Central memory CD8-positive, alpha-beta T cell (primary cell): ENCODE data around the gene LENEP.

Experiments
- ATAC-seq: fragments of 150-1000 bp; cut with Tn5 transposase; replicated peaks from 2 replicates; pipeline ENCODE4 v1.10.0; 2022; ENCODE audit warnings: mild to moderate bottlenecking, moderate FRiP score, moderate number of reproducible peaks; ENCODE audit not compliant: poor library complexity, severe bottlenecking; ENCODE audit errors: extremely low read depth
- DNase-seq, 2 donors: peaks; one replicate each; pipeline ENCODE4 v3.0.0; 2021; ENCODE audit warnings: low spot score in 2 of 2
- H3K27ac Mint-ChIP-seq: one replicate; pipeline ENCODE4 v1.8.0; 2022; ENCODE audit warnings: low read depth, mild to moderate bottlenecking, moderate library complexity, mixed read lengths
- H3K27me3 Mint-ChIP-seq: one replicate; pipeline ENCODE4 v1.8.0; 2022; ENCODE audit warnings: mixed read lengths
- H3K36me3 Mint-ChIP-seq: one replicate; pipeline ENCODE4 v1.8.0; 2022; ENCODE audit warnings: mild to moderate bottlenecking, moderate library complexity, mixed read lengths; ENCODE audit not compliant: insufficient read depth
- H3K4me1 Mint-ChIP-seq: one replicate; pipeline ENCODE4 v1.8.0; 2022; ENCODE audit warnings: mixed read lengths
- H3K4me3 Mint-ChIP-seq: one replicate; pipeline ENCODE4 v1.8.0; 2022; ENCODE audit warnings: mild to moderate bottlenecking, moderate library complexity, mixed read lengths
- H3K9me3 Mint-ChIP-seq: one replicate; pipeline ENCODE4 v1.8.0; 2022; ENCODE audit warnings: mixed read lengths

LENEP gene

DNA sequence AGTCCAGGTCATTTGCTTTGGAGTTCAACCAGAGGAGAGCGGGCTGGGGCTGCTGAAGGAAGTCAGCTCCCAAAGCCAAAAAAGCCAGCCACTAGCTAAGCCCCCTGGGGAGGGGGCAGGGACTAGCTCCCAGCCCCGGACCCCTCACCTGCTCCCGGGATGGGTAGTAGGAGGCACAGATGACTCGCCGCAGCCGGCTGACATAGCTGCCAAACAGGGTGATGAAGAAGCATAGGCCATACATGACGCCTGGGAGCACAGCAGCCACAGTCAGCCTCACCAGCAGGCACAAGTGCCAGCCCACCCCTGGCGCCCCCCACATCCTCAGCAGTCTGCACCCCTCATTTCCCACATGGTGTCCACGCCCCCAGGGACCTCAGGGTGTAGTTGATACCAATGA lies 32.8 kb downstream of the LENEP start:
- Mint-ChIP-seq H3K9me3 (no peaks in the 10 kb centered on the region), H3K4me3 (no peak overlapping the region), H3K4me1 (no peaks in the 10 kb centered on the region), H3K36me3 (peaks cover 1% of the 10 kb centered on the region), H3K27ac (no peak overlapping the region), H3K27me3 (peaks cover 13% of the 10 kb centered on the region)
- ATAC-seq (no peak), DNase-seq (no peak)

GRCh38 chr1:155026588-155026987 lies 33.2 kb downstream of the LENEP start:
- H3K27me3 Mint-ChIP-seq: peaks cover 13% of the 10 kb centered on the region
- H3K4me1 Mint-ChIP-seq: no peaks in the 10 kb centered on the region
- no peak overlapping the region for H3K27ac Mint-ChIP-seq
- ATAC-seq (no peak), DNase-seq (no peak)
- H3K9me3 Mint-ChIP-seq: no peaks in the 10 kb centered on the region
- H3K36me3 Mint-ChIP-seq: peaks cover 1% of the 10 kb centered on the region
- no peak overlapping the region for H3K4me3 Mint-ChIP-seq

GRCh38 chr1:155029513-155030242 lies 36.3 kb downstream of the LENEP start:
- DNase-seq (no peak), ATAC-seq (no peak)
- Mint-ChIP-seq H3K27ac (no peak overlapping the region), H3K4me3 (no peak overlapping the region), H3K36me3 (peaks cover 1% of the 10 kb centered on the region), H3K4me1 (no peaks in the 10 kb centered on the region), H3K27me3 (peaks cover 22% of the 10 kb centered on the region), H3K9me3 (no peaks in the 10 kb centered on the region)

GRCh38 chr1:155030243-155030795 lies 36.9 kb downstream of the LENEP start:
- peaks cover 22% of the 10 kb centered on the region for H3K27me3 Mint-ChIP-seq
- no peak overlapping the region for H3K27ac Mint-ChIP-seq
- H3K9me3 Mint-ChIP-seq: no peaks in the 10 kb centered on the region
- H3K4me1 Mint-ChIP-seq: no peaks in the 10 kb centered on the region
- no peak for ATAC-seq
- H3K36me3 Mint-ChIP-seq: peaks cover 1% of the 10 kb centered on the region
- no peak overlapping the region for H3K4me3 Mint-ChIP-seq
- DNase-seq: no peak

GRCh38 chr1:155030899-155031298 lies 37.5 kb downstream of the LENEP start:
- ATAC-seq: no peak
- Mint-ChIP-seq H3K27ac (no peak overlapping the region), H3K27me3 (peaks cover 22% of the 10 kb centered on the region), H3K4me3 (no peak overlapping the region), H3K9me3 (no peaks in the 10 kb centered on the region), H3K36me3 (peaks cover 1% of the 10 kb centered on the region), H3K4me1 (no peaks in the 10 kb centered on the region)
- no peak for DNase-seq

DNA sequence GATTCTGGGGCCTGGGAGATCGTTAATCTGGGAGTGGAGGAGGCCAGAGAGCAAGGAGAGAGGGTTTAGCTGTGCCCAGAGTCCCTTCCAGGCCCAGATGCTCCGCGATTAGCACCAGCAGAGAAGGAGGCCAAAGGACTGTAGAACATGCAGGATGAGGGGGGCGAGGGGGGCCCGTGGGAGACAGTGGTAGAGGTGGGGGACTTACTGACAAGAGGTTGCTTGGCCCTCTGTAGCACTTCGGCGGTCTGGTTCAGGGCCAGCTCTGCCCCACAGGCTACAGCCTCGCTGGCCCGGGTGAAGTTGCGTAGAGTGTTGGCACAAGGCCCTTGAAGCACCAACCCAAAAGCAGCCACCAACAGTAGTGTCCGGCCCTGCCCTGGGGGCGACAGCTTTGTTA lies 39.5 kb downstream of the LENEP start:
- Mint-ChIP-seq H3K27ac (no peak overlapping the region), H3K4me1 (no peaks in the 10 kb centered on the region), H3K27me3 (peaks cover 27% of the 10 kb centered on the region), H3K36me3 (peaks cover 1% of the 10 kb centered on the region), H3K4me3 (no peak overlapping the region), H3K9me3 (no peaks in the 10 kb centered on the region)
- DNase-seq (no peak), ATAC-seq (no peak)

GRCh38 chr1:155033524-155033923 lies 40.1 kb downstream of the LENEP start, which contains the start of the genes DCST1 and DCST2:
DCST1 (plus strand) TSS chr1:155033824; CDS start chr1:155034037, 213 bp downstream.
DCST2 (minus strand) TSS chr1:155033781; CDS start chr1:155033701, 80 bp downstream.
- Mint-ChIP-seq H3K4me1 (no peaks in the 10 kb centered on the region), H3K27ac (no peak within 1 kb of the TSS), H3K9me3 (no peaks in the 10 kb centered on the region), H3K36me3 (peaks cover 1% of the 10 kb centered on the region), H3K27me3 (peaks cover 32% of the 10 kb centered on the region), H3K4me3 (no peak within 1 kb of the TSS)
- no peak for DNase-seq
- ATAC-seq: no peak

DNA sequence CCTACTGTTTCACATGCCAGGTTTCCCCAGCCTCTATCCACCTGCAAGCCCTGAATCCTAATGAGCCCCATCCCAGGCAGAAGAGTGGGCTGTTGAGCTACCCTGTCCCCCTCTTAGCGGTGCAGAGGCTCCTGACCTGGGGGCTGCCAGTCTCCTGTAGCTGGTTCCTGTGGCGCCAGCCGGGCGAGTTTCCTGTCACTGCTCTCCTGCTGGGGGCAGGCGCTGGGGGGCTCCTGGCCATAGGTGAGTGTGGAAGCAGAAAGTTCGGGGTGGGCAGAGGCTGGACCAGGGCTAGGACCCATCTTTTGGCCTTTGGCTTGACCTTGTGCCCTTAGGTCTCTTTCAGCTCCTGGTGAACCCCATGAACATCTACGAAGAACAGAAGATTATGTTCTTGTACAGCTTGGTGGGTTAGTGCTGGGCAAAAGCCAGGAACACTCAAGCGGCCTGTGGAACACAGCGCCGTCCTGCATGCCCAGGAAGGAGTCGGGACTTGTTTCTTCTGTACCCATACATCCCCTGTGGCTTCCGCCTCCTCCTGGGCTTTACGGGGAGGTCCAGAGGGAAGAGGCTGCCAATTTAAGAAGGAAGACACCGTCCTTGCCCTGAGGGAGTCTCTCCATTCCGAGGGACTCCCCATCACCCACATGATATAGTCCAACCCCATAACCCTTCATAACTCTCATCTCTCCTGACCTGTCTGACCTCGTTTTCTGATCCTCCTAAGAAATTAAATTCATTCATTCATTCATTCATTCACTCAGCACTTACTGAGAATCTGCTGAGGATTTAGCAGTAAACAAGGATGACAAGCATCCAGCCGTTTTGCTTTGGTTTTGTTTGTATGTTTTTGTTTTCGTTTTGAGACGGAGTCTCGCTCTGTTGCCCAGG lies 41.2 kb downstream of the LENEP start:
- Mint-ChIP-seq H3K4me3 (no peak overlapping the region), H3K4me1 (no peaks in the 10 kb centered on the region), H3K27ac (no peak overlapping the region), H3K36me3 (peaks cover 1% of the 10 kb centered on the region), H3K27me3 (peaks cover 32% of the 10 kb centered on the region), H3K9me3 (no peaks in the 10 kb centered on the region)
- ATAC-seq: no peak
- no peak for DNase-seq

DNA sequence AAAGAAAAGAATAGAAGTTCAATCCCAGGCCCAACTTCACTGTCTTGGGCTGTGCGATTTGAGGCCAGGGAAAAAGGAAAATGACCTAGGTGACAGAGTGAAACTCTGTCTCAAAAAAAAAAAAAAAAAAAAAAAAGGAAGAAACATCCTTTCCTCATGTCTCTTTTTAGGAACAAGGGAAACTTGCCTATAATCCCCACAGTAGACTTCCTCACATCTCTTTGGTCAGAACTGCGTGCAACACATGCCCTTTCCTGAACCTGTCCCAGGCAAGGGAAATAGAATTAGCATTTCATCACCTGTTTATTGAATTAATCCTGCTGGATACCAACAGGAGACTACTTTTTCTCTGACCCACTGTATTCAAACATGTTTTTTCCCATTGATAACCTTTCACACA lies 42.5 kb downstream of the LENEP start:
- no peaks in the 10 kb centered on the region for H3K4me1 Mint-ChIP-seq
- no peaks in the 10 kb centered on the region for H3K9me3 Mint-ChIP-seq
- peaks cover 31% of the 10 kb centered on the region for H3K27me3 Mint-ChIP-seq
- ATAC-seq (no peak), DNase-seq (no peak)
- H3K36me3 Mint-ChIP-seq: no peaks in the 10 kb centered on the region
- no peak overlapping the region for H3K4me3 Mint-ChIP-seq
- no peak overlapping the region for H3K27ac Mint-ChIP-seq

DNA sequence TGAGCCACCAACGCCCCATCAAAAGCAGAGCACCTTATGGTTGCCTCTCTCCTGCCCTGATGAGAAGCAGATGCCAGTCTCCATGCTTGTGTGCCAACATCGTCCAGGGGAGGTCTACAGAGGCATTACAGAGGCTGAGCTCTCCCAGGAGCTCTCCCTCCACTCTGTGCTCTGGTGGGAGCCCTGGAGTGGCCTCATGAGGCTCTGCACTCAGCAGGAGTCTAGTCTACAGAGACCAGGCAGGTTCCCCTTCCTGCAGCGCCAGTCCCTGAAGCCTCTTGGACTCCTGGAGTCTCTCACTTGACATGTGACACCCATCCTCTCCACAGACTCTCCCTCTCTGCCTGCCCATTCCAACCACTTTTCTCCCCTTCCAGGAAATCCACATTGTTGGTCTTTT lies 43.7 kb downstream of the LENEP start:
- no peaks in the 10 kb centered on the region for H3K36me3 Mint-ChIP-seq
- no peak for ATAC-seq

DNA sequence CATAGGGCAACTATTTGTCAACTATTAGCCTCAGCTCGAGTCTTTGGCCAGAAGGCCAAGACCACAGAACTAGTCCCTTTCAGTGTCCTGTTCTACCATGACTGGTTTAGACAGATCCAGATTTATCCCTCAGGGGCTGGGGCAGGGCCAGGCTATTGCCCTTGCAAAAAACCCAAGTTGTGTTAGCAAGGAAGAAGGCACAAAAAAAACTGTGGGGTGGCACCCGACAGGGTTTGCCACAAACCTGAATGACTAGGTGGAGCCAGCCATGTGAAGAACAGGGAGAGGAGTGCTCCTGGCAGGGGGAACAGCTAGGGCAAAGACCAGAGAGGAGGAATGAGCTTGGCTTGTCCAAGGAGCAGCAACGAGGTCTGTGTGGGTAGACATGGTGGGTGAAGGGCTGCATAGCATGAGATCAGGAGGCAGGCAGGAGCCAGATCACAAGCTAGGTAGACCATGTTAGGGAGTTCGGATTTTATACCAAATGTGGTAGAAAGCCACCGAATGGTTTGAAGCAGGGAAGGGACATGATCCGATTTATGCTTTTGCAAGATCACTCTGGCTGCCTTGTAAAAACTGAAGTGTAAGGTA lies 44.6 kb downstream of the LENEP start:
- Mint-ChIP-seq H3K27me3 (peaks cover 24% of the 10 kb centered on the region), H3K36me3 (no peaks in the 10 kb centered on the region), H3K9me3 (no peaks in the 10 kb centered on the region), H3K4me1 (no peaks in the 10 kb centered on the region), H3K27ac (no peak overlapping the region), H3K4me3 (no peak overlapping the region)
- DNase-seq (no peak), ATAC-seq (no peak)

More for the DNA sequence above, 43.7 kb downstream of the LENEP start:
- H3K4me3 Mint-ChIP-seq: no peak overlapping the region
- H3K27me3 Mint-ChIP-seq: peaks cover 31% of the 10 kb centered on the region
- no peaks in the 10 kb centered on the region for H3K9me3 Mint-ChIP-seq
- no peak for DNase-seq
- no peaks in the 10 kb centered on the region for H3K4me1 Mint-ChIP-seq
- no peak overlapping the region for H3K27ac Mint-ChIP-seq

DNA sequence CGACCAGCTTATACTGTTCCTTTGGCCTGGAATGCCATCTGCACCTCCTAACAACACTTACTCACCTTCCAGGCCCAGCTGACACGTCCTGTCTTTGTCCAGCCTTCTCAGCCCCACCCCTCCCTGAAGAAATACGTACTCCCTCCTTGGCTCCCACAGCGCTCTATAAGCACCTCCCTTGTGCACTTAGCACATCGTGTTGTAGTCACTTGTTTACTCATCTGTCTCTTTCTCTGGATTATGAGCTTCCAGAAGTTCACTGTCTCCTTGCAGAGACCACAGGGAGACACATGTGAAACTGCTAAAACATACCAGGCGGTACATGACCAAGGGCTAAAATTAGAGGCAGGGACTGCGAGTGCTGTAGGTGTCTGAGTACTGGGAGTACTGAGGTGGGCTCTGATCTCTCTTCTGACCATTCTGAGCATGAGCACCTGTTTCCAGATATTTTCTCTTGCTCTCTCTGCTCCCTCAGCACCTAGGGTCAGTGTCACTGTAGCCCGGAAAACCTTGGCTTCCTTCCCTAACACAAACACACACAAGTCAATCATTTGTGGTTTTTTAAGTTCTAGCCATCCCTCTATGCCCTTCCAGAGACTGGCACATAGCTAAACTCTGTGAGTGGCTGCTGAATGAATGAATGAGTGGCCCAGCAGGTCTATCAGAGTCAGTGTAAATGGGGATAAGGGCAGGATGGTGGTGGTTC lies 45.4 kb downstream of the LENEP start:
- H3K4me3 Mint-ChIP-seq: no peak overlapping the region
- H3K4me1 Mint-ChIP-seq: no peaks in the 10 kb centered on the region
- H3K27ac Mint-ChIP-seq: no peak overlapping the region
- H3K36me3 Mint-ChIP-seq: no peaks in the 10 kb centered on the region
- ATAC-seq (no peak), DNase-seq (no peak)
- H3K9me3 Mint-ChIP-seq: no peaks in the 10 kb centered on the region
- peaks cover 22% of the 10 kb centered on the region for H3K27me3 Mint-ChIP-seq
